Measurements from ENCODE around the gene SLCO1A2.

SLCO1A2 gene

GRCh38 chr12:21248679-21249078 lies 86.0 kb downstream of the SLCO1A2 start:
- ChIA-PET POLR2A (interaction anchor here (0.5 kb wide), 1 partner anchor 398 kb away, joined by 3 read pairs; no protein-coding TSS in a partner anchor), CTCF (interaction anchor here (0.8 to 1.9 kb wide), 11 partner anchors 10 to 437 kb away, joined by 3 to 17 read pairs (median 4); no protein-coding TSS in a partner anchor)
- no peak for DNase-seq (ENCODE audit: extremely low spot score)
- TF ChIP-seq, protein P1, sequence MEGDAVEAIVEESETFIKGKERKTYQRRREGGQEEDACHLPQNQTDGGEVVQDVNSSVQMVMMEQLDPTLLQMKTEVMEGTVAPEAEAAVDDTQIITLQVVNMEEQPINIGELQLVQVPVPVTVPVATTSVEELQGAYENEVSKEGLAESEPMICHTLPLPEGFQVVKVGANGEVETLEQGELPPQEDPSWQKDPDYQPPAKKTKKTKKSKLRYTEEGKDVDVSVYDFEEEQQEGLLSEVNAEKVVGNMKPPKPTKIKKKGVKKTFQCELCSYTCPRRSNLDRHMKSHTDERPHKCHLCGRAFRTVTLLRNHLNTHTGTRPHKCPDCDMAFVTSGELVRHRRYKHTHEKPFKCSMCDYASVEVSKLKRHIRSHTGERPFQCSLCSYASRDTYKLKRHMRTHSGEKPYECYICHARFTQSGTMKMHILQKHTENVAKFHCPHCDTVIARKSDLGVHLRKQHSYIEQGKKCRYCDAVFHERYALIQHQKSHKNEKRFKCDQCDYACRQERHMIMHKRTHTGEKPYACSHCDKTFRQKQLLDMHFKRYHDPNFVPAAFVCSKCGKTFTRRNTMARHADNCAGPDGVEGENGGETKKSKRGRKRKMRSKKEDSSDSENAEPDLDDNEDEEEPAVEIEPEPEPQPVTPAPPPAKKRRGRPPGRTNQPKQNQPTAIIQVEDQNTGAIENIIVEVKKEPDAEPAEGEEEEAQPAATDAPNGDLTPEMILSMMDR (IDR thresholded peaks at IDR 0.05; ENCODE audit: control extremely low read depth, extremely low read depth, low read depth, missing control alignments), result no peak

- no peak for DNase-seq (ENCODE audit: extremely low spot score)
- POLR2A ChIA-PET, result no interaction called here
- TF ChIP-seq, protein P1 (IDR thresholded peaks at IDR 0.05; ENCODE audit: control extremely low read depth, extremely low read depth, low read depth, missing control alignments), result no peak
- CTCF ChIA-PET, result interaction anchor here (1.1 to 1.7 kb wide), 3 partner anchors 12 to 14 kb away, joined by 3 to 4 read pairs (median 3); no protein-coding TSS in a partner anchor
Observed at GRCh38 chr12:21239866-21240265, 94.9 kb downstream of the SLCO1A2 start.

GRCh38 chr12:21234395-21234794 lies 100.3 kb downstream of the SLCO1A2 start:
- POLR2A ChIA-PET, result no interaction called here
- CTCF ChIA-PET, result interaction anchor here (1.4 to 1.7 kb wide), 3 partner anchors 8 to 16 kb away, joined by 3 to 4 read pairs (median 3); no protein-coding TSS in a partner anchor
- no peak for DNase-seq (ENCODE audit: extremely low spot score)
- TF ChIP-seq, protein P1 (IDR thresholded peaks at IDR 0.05; ENCODE audit: control extremely low read depth, extremely low read depth, low read depth, missing control alignments), result no peak

- DNase-seq (ENCODE audit: extremely low spot score), result no peak
- TF ChIP-seq, protein P1 (IDR thresholded peaks at IDR 0.05; ENCODE audit: control extremely low read depth, extremely low read depth, low read depth, missing control alignments), result no peak
- CTCF ChIA-PET, result interaction anchor here (1.0 kb wide), 1 partner anchor 10 kb away, joined by 3 read pairs; no protein-coding TSS in a partner anchor
- POLR2A ChIA-PET, result no interaction called here
Observed at GRCh38 chr12:21223930-21224329, 110.8 kb downstream of the SLCO1A2 start.

- TF ChIP-seq, protein P1 (IDR thresholded peaks at IDR 0.05; ENCODE audit: control extremely low read depth, extremely low read depth, low read depth, missing control alignments), result no peak
- DNase-seq (ENCODE audit: extremely low spot score), result no peak
- ChIA-PET CTCF (no interaction called here), POLR2A (no interaction called here)
Observed at GRCh38 chr12:21221778-21222177, 112.9 kb downstream of the SLCO1A2 start.

DNA sequence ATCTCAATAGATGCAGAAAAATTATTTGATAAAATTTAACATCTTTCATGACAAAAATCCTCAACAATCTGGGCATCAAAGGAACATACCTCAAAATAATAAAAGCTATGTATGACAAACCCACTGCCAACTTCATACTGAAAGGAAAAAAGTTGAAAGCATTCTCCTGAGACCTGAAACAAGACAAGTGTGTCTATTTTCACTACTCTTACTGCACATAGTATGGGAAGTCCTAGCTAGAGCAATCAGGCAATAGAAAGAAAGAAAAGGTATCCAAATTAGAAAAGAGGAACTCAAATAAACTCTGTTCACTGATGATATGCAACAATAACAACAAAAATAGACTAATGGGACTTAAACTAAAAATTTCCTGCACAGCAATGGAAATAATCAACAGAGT lies 113.6 kb downstream of the SLCO1A2 start:
- CTCF ChIA-PET, result no interaction called here
- no peak for DNase-seq (ENCODE audit: extremely low spot score)
- POLR2A ChIA-PET, result no interaction called here
- TF ChIP-seq, protein P1 (IDR thresholded peaks at IDR 0.05; ENCODE audit: control extremely low read depth, extremely low read depth, low read depth, missing control alignments), result no peak

Data from GM10248 (cell line).